HepG2 (cell line): ENCODE measurements around the gene NSD2. TPM values are rescaled to one million over a fixed set of nuclear protein-coding genes. Genes with fewer than 3 reads are reported as not detected.

ENCODE experiments used
- CEBPB ChIP-seq: IDR thresholded peaks from 2 replicates; pipeline ENCODE4 v1.6.1; 2011; ENCODE audit warnings: low read depth, low read length, improper control_type of control experiment, borderline replicate concordance
- CHCHD3 ChIP-seq: sonication (generic); formaldehyde crosslinking; IDR thresholded peaks from 2 replicates; pipeline ENCODE4 v1.8.0; 2022; ENCODE audit warnings: mild to moderate bottlenecking, missing genetic modification reagents, moderate library complexity
- DRAP1 ChIP-seq: IDR thresholded peaks from 2 replicates; pipeline ENCODE4 v1.6.1; 2016; ENCODE audit warnings: missing genetic modification reagents, missing compliant biosample characterization
- EP300 ChIP-seq, 3 experiments: sonication (generic) in 1 of 3; formaldehyde crosslinking in 1 of 3; IDR thresholded peaks; 2 replicates each; pipeline versions ENCODE4 v1.5.1 to v1.6.1; 2011 to 2020; ENCODE audit warnings: low read depth in 2 of 3, low read length in 2 of 3, borderline replicate concordance in 1 of 3, improper control_type of control experiment in 1 of 3, mild to moderate bottlenecking in 1 of 3, missing genetic modification reagents in 1 of 3, moderate library complexity in 1 of 3
- HNRNPLL ChIP-seq: fragments of 200-400 bp; formaldehyde crosslinking; IDR thresholded peaks from 2 replicates; pipeline ENCODE4 v1.6.1; 2017; ENCODE audit warnings: mild to moderate bottlenecking, low read depth, low read length; ENCODE audit not compliant: poor library complexity, severe bottlenecking
- NAIF1 ChIP-seq: sonication (generic); formaldehyde crosslinking; IDR thresholded peaks from 2 replicates; pipeline ENCODE4 v1.5.0; 2020; ENCODE audit warnings: mild to moderate bottlenecking, missing genetic modification reagents, borderline replicate concordance
- RBFOX2 ChIP-seq: fragments of 200-400 bp; formaldehyde crosslinking; IDR thresholded peaks from 2 replicates; pipeline ENCODE4 v1.6.1; 2017; ENCODE audit warnings: low read depth, mild to moderate bottlenecking, low read length
- RXRA ChIP-seq: sonication (generic); formaldehyde crosslinking; IDR thresholded peaks from 2 replicates; pipeline ENCODE4 v1.5.1; 2020; ENCODE audit warnings: missing genetic modification reagents
- SIX4 ChIP-seq: sonication (generic); formaldehyde crosslinking; IDR thresholded peaks from 2 replicates; pipeline ENCODE4 v1.4.0; 2020; ENCODE audit warnings: missing genetic modification reagents
- SNAPC2 ChIP-seq: sonication (generic); formaldehyde crosslinking; IDR thresholded peaks from 2 replicates; pipeline ENCODE4 v1.8.1; 2022; ENCODE audit warnings: mild to moderate bottlenecking, missing genetic modification reagents
- ZBTB7A ChIP-seq: sonication (generic); formaldehyde crosslinking; IDR thresholded peaks from 2 replicates; pipeline ENCODE4 v1.8.0; 2022; ENCODE audit warnings: mild to moderate bottlenecking, missing genetic modification reagents
- ZFX ChIP-seq: sonication (generic); formaldehyde crosslinking; IDR thresholded peaks from 2 replicates; pipeline ENCODE4 v1.4.0; 2020; ENCODE audit warnings: mild to moderate bottlenecking, low read depth, missing genetic modification reagents, moderate library complexity
- ZNF101 ChIP-seq: sonication (generic); formaldehyde crosslinking; IDR thresholded peaks from 2 replicates; pipeline ENCODE4 v1.4.0; 2020; ENCODE audit warnings: mild to moderate bottlenecking, low read depth, missing genetic modification reagents, borderline replicate concordance
- ZNF709 ChIP-seq: sonication (generic); formaldehyde crosslinking; IDR thresholded peaks from 2 replicates; pipeline ENCODE4 v1.5.0; 2020; ENCODE audit warnings: mild to moderate bottlenecking, missing genetic modification reagents
- polyA plus RNA-seq, 8 experiments: library from polyadenylated mRNA; depleted of rRNA in 3 of 8; stranded (reverse) in 7 of 8; unstranded in 1 of 8; fragments of >200 nt; fragmentation: Illumina TruSeq in 4 of 8; extraction: Trizol in 4 of 8; gene quantifications; 2 replicates each; pipeline versions ENCODE4 v1.2.1 to v1.2.3, GENCODE V29; 2011 to 2016; ENCODE audit warnings: low read depth in 4 of 8, missing spikeins in 1 of 8, mixed read lengths in 1 of 8; ENCODE audit not compliant: insufficient read depth in 1 of 8
- total RNA-seq, 5 experiments: library from RNA; depleted of rRNA; stranded (reverse); fragments of >200 nt; fragmentation: Illumina TruSeq; extraction: Trizol; gene quantifications; 2 replicates each; pipeline ENCODE4 v1.2.3, GENCODE V29; 2016; ENCODE audit warnings: low read depth in 1 of 5
- TF ChIP-seq, protein P1 (sequence below): sonication (generic); formaldehyde crosslinking; IDR thresholded peaks from 2 replicates; pipeline ENCODE4 v1.4.0; 2020; ENCODE audit warnings: missing genetic modification reagents, borderline replicate concordance
- TF ChIP-seq, protein P2 (sequence below): sonication (generic); formaldehyde crosslinking; IDR thresholded peaks from 2 replicates; pipeline ENCODE4 v1.5.0; 2020; ENCODE audit warnings: missing genetic modification reagents
- TF ChIP-seq, protein P3 (sequence below): sonication (generic); formaldehyde crosslinking; IDR thresholded peaks from 2 replicates; pipeline ENCODE4 v1.5.0; 2020; ENCODE audit warnings: mild to moderate bottlenecking, missing genetic modification reagents
- TF ChIP-seq, protein P4 (sequence below): sonication (generic); formaldehyde crosslinking; IDR thresholded peaks from 2 replicates; pipeline ENCODE4 v1.5.1; 2020; ENCODE audit warnings: missing genetic modification reagents, mild to moderate bottlenecking, borderline replicate concordance

NSD2 gene
- total and polyA plus RNA-seq, 2 of the 13 experiments (the other 11 are each of a cell fraction or from before 2014, with no cell fraction given), result 22.0 to 65.9 TPM

DNA sequence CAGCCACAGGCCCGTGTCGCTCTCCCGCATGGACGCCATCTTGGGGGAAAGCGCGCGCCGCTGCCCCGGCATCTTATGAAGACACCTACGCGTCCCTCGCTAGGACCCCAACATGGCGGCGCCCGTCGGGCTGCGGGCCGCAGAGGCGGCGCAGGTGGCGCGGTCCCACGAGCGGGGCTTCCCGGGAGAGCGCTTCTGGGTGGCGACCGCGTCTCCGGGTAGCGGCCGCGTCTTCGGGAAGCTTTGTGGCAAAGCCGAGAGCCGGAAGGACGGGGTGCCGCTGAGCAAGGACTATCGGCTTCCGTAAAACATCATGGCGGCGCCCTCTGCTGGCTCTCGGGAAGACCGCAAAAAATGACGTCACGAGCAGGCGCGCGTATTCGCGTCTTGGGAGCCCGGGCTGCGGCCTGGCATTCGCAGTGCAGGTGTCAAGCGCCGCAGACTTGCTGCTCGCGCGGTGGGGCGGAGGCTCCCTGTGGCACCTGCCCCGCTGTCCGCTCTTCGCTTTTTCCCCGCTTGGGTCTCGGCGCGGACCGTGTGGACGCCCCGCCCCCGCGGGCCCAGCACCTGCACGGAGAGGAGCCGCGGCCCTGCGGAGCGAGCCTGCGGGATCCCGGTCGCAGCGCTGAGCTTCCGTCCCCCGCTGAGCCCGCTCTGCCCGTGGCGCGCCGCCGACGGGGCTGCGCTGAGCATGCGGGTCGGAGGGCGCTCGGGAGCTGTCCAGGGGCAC is 137.9 kb downstream of the NSD2 start, which contains the start of gene NELFA (continued):
- TF ChIP-seq, protein P1, sequence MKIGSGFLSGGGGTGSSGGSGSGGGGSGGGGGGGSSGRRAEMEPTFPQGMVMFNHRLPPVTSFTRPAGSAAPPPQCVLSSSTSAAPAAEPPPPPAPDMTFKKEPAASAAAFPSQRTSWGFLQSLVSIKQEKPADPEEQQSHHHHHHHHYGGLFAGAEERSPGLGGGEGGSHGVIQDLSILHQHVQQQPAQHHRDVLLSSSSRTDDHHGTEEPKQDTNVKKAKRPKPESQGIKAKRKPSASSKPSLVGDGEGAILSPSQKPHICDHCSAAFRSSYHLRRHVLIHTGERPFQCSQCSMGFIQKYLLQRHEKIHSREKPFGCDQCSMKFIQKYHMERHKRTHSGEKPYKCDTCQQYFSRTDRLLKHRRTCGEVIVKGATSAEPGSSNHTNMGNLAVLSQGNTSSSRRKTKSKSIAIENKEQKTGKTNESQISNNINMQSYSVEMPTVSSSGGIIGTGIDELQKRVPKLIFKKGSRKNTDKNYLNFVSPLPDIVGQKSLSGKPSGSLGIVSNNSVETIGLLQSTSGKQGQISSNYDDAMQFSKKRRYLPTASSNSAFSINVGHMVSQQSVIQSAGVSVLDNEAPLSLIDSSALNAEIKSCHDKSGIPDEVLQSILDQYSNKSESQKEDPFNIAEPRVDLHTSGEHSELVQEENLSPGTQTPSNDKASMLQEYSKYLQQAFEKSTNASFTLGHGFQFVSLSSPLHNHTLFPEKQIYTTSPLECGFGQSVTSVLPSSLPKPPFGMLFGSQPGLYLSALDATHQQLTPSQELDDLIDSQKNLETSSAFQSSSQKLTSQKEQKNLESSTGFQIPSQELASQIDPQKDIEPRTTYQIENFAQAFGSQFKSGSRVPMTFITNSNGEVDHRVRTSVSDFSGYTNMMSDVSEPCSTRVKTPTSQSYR (CRISPR knock-in tag), result peak; percentile 29; the same call in 1 of the 2 replicates
- TF ChIP-seq, protein P2, sequence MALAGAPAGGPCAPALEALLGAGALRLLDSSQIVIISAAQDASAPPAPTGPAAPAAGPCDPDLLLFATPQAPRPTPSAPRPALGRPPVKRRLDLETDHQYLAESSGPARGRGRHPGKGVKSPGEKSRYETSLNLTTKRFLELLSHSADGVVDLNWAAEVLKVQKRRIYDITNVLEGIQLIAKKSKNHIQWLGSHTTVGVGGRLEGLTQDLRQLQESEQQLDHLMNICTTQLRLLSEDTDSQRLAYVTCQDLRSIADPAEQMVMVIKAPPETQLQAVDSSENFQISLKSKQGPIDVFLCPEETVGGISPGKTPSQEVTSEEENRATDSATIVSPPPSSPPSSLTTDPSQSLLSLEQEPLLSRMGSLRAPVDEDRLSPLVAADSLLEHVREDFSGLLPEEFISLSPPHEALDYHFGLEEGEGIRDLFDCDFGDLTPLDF (CRISPR knock-in tag), result peak; percentile 71; the same call in 1 of the 2 replicates
- peak; percentile 1; the same call in 1 of the 2 replicates for TF ChIP-seq DRAP1
- peak; percentile 89 for TF ChIP-seq ZNF709 (CRISPR knock-in tag)
- TF ChIP-seq, protein P3, sequence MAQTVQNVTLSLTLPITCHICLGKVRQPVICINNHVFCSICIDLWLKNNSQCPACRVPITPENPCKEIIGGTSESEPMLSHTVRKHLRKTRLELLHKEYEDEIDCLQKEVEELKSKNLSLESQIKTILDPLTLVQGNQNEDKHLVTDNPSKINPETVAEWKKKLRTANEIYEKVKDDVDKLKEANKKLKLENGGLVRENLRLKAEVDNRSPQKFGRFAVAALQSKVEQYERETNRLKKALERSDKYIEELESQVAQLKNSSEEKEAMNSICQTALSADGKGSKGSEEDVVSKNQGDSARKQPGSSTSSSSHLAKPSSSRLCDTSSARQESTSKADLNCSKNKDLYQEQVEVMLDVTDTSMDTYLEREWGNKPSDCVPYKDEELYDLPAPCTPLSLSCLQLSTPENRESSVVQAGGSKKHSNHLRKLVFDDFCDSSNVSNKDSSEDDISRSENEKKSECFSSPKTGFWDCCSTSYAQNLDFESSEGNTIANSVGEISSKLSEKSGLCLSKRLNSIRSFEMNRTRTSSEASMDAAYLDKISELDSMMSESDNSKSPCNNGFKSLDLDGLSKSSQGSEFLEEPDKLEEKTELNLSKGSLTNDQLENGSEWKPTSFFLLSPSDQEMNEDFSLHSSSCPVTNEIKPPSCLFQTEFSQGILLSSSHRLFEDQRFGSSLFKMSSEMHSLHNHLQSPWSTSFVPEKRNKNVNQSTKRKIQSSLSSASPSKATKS, result no peak
- TF ChIP-seq RXRA (CRISPR knock-in tag), result peak; percentile 65; the same call in 1 of the 2 replicates
- TF ChIP-seq RBFOX2, result peak; percentile 96
- TF ChIP-seq CEBPB, result no peak
- TF ChIP-seq, protein P4, sequence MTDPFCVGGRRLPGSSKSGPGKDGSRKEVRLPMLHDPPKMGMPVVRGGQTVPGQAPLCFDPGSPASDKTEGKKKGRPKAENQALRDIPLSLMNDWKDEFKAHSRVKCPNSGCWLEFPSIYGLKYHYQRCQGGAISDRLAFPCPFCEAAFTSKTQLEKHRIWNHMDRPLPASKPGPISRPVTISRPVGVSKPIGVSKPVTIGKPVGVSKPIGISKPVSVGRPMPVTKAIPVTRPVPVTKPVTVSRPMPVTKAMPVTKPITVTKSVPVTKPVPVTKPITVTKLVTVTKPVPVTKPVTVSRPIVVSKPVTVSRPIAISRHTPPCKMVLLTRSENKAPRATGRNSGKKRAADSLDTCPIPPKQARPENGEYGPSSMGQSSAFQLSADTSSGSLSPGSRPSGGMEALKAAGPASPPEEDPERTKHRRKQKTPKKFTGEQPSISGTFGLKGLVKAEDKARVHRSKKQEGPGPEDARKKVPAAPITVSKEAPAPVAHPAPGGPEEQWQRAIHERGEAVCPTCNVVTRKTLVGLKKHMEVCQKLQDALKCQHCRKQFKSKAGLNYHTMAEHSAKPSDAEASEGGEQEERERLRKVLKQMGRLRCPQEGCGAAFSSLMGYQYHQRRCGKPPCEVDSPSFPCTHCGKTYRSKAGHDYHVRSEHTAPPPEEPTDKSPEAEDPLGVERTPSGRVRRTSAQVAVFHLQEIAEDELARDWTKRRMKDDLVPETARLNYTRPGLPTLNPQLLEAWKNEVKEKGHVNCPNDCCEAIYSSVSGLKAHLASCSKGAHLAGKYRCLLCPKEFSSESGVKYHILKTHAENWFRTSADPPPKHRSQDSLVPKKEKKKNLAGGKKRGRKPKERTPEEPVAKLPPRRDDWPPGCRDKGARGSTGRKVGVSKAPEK (CRISPR knock-in tag), result peak; percentile 48; the same call in 1 of the 2 replicates
- TF ChIP-seq CHCHD3 (CRISPR knock-in tag), result peak; percentile 94; the same call in 1 of the 2 replicates
- no peak; the same call in 1 of the 2 replicates for TF ChIP-seq NAIF1 (CRISPR knock-in tag)
- no peak for TF ChIP-seq EP300 (IDR thresholded peaks at IDR 0.05; ENCODE audit: low read depth in 2 of 2, low read length in 2 of 2)
- TF ChIP-seq EP300 (CRISPR knock-in tag; IDR thresholded peaks at IDR 0.05; ENCODE audit: borderline replicate concordance), result no peak
- no peak for TF ChIP-seq ZNF101
- TF ChIP-seq ZBTB7A, result peak; percentile 85
- TF ChIP-seq SNAPC2 (CRISPR knock-in tag), result peak; percentile 86; the same call in 1 of the 2 replicates
- peak; percentile 99 for TF ChIP-seq ZFX (CRISPR knock-in tag)
- peak; percentile 90 for TF ChIP-seq HNRNPLL
- no peak for TF ChIP-seq SIX4
